ENCODE data around the gene ALDH18A1. TPM values are rescaled to one million over a fixed set of nuclear protein-coding genes. Genes with fewer than 3 reads are reported as not detected.

The ALDH18A1 gene
- total RNA-seq = 10 to 100 TPM; 42.2 to 44.7 TPM

- POLR2A ChIA-PET = interaction anchor here (1.2 kb wide), 2 partner anchors 37 to 186 kb away, joined by 3 to 4 read pairs; no protein-coding TSS in a partner anchor
- peaks cover 7% of the 10 kb centered on the region for H3K9me3 Mint-ChIP-seq
- H3K36me3 Mint-ChIP-seq (ENCODE audit: low read depth) = peaks cover 25% of the 10 kb centered on the region
- CTCF ChIA-PET = interaction anchor here (0.6 to 1.5 kb wide), 4 partner anchors 9 to 227 kb away, joined by 3 to 16 read pairs (median 3); partner anchors contain the start of gene TCTN3
- peak within 1 kb of the TSS; percentile 99 for H3K4me3 Mint-ChIP-seq
- peak; percentile 92 for DNase-seq
- no peaks in the 10 kb centered on the region for H3K27me3 Mint-ChIP-seq
- H3K4me1 Mint-ChIP-seq = peaks cover 19% of the 10 kb centered on the region
- peak within 1 kb of the TSS; percentile 71 for H3K27ac Mint-ChIP-seq
Measured at GRCh38 chr10:95656291-95657164, at the start of gene ALDH18A1. ALDH18A1 (minus strand) TSS chr10:95656711; CDS start chr10:95653377, 3,334 bp downstream.

GRCh38 chr10:95698415-95698814, 41.9 kb upstream of the ALDH18A1 start:
- Mint-ChIP-seq H3K4me1 (peaks cover 9% of the 10 kb centered on the region), H3K9me3 (no peaks in the 10 kb centered on the region), H3K27ac (no peak overlapping the region), H3K27me3 (peaks cover 8% of the 10 kb centered on the region), H3K4me3 (no peak overlapping the region), H3K36me3 (ENCODE audit: low read depth) (peaks cover 8% of the 10 kb centered on the region)
- ChIA-PET POLR2A (no interaction called here), CTCF (interaction anchor here (0.6 kb wide), 1 partner anchor 60 kb away, joined by 4 read pairs; no protein-coding TSS in a partner anchor)
- DNase-seq = no peak

GRCh38 chr10:95697429-95697828, 40.9 kb upstream of the ALDH18A1 start:
- POLR2A ChIA-PET = no interaction called here
- no peak for DNase-seq
- Mint-ChIP-seq H3K9me3 (no peaks in the 10 kb centered on the region), H3K36me3 (ENCODE audit: low read depth) (peaks cover 15% of the 10 kb centered on the region), H3K4me1 (peaks cover 17% of the 10 kb centered on the region), H3K4me3 (no peak overlapping the region), H3K27ac (no peak overlapping the region), H3K27me3 (peaks cover 8% of the 10 kb centered on the region)
- CTCF ChIA-PET = no interaction called here

GRCh38 chr10:95694665-95695064, 38.2 kb upstream of the ALDH18A1 start:
- H3K4me3 Mint-ChIP-seq = no peak overlapping the region
- H3K27me3 Mint-ChIP-seq = peaks cover 4% of the 10 kb centered on the region
- CTCF ChIA-PET = interaction anchor here (0.6 to 4.9 kb wide), 42 partner anchors 8 to 449 kb away, joined by 3 to 379 read pairs (median 8); partner anchors contain the start of genes ALDH18A1, CC2D2B, ENTPD1 and ZNF518A
- H3K36me3 Mint-ChIP-seq (ENCODE audit: low read depth) = peaks cover 33% of the 10 kb centered on the region
- H3K27ac Mint-ChIP-seq = no peak overlapping the region
- DNase-seq = no peak
- H3K4me1 Mint-ChIP-seq = peaks cover 40% of the 10 kb centered on the region
- POLR2A ChIA-PET = interaction anchor here (1.1 to 3.4 kb wide), 8 partner anchors 64 to 864 kb away, joined by 3 to 43 read pairs (median 16); no protein-coding TSS in a partner anchor
- H3K9me3 Mint-ChIP-seq = no peaks in the 10 kb centered on the region

- Mint-ChIP-seq H3K27me3 (no peaks in the 10 kb centered on the region), H3K36me3 (ENCODE audit: low read depth) (peaks cover 37% of the 10 kb centered on the region), H3K9me3 (no peaks in the 10 kb centered on the region), H3K27ac (peak within 1 kb of the TSS; percentile 84), H3K4me1 (peaks cover 44% of the 10 kb centered on the region), H3K4me3 (peak within 1 kb of the TSS; percentile 91)
- DNase-seq = peak; percentile 97
- ChIA-PET CTCF (interaction anchor here (0.6 to 4.9 kb wide), 88 partner anchors 9 to 1991 kb away, joined by 3 to 379 read pairs (median 5); partner anchors contain the start of genes ALDH18A1, CC2D2B, CCNJ and ENTPD1), POLR2A (interaction anchor here (0.6 to 3.4 kb wide), 23 partner anchors 11 to 864 kb away, joined by 3 to 43 read pairs (median 4); partner anchors contain the start of genes ALDH18A1, CC2D2B, ENTPD1 and ZNF518A)
Measured at GRCh38 chr10:95693668-95694534, 37.4 kb upstream of the ALDH18A1 start, which contains the start of gene TCTN3. TCTN3 (minus strand) TSS chr10:95693927; CDS start chr10:95693899, 28 bp downstream.

- peak overlapping the region; percentile 84 for H3K27ac Mint-ChIP-seq
- peaks cover 47% of the 10 kb centered on the region for H3K4me1 Mint-ChIP-seq
- H3K36me3 Mint-ChIP-seq (ENCODE audit: low read depth) = peaks cover 43% of the 10 kb centered on the region
- ChIA-PET CTCF (interaction anchor here (0.6 to 4.9 kb wide), 86 partner anchors 9 to 1991 kb away, joined by 3 to 379 read pairs (median 5); partner anchors contain the start of genes ALDH18A1, CC2D2B, CCNJ and ENTPD1), POLR2A (interaction anchor here (0.6 to 3.4 kb wide), 22 partner anchors 10 to 437 kb away, joined by 3 to 43 read pairs (median 4); partner anchors contain the start of genes ALDH18A1, CC2D2B, ENTPD1 and ZNF518A)
- H3K9me3 Mint-ChIP-seq = no peaks in the 10 kb centered on the region
- H3K27me3 Mint-ChIP-seq = no peaks in the 10 kb centered on the region
- peak overlapping the region; percentile 91 for H3K4me3 Mint-ChIP-seq
- peak; percentile 18 for DNase-seq
Measured at GRCh38 chr10:95693071-95693667, 36.7 kb upstream of the ALDH18A1 start.

- no peaks in the 10 kb centered on the region for H3K27me3 Mint-ChIP-seq
- CTCF ChIA-PET = interaction anchor here (4.9 kb wide), 1 partner anchor 151 kb away, joined by 379 read pairs; no protein-coding TSS in a partner anchor
- POLR2A ChIA-PET = no interaction called here
- peak overlapping the region; percentile 91 for H3K4me3 Mint-ChIP-seq
- H3K9me3 Mint-ChIP-seq = no peaks in the 10 kb centered on the region
- peaks cover 47% of the 10 kb centered on the region for H3K4me1 Mint-ChIP-seq
- no peak for DNase-seq
- H3K36me3 Mint-ChIP-seq (ENCODE audit: low read depth) = peaks cover 43% of the 10 kb centered on the region
- H3K27ac Mint-ChIP-seq = no peak overlapping the region
Measured at GRCh38 chr10:95691281-95691680, 34.8 kb upstream of the ALDH18A1 start.

GRCh38 chr10:95688648-95689047, 32.1 kb upstream of the ALDH18A1 start:
- POLR2A ChIA-PET = interaction anchor here (2.1 kb wide), 1 partner anchor 144 kb away, joined by 6 read pairs; no protein-coding TSS in a partner anchor
- no peaks in the 10 kb centered on the region for H3K27me3 Mint-ChIP-seq
- CTCF ChIA-PET = interaction anchor here (1.0 to 1.9 kb wide), 4 partner anchors 17 to 177 kb away, joined by 3 to 8 read pairs (median 6); no protein-coding TSS in a partner anchor
- no peak overlapping the region for H3K27ac Mint-ChIP-seq
- no peaks in the 10 kb centered on the region for H3K9me3 Mint-ChIP-seq
- H3K36me3 Mint-ChIP-seq (ENCODE audit: low read depth) = peaks cover 62% of the 10 kb centered on the region
- no peak for DNase-seq
- no peak overlapping the region for H3K4me3 Mint-ChIP-seq
- peaks cover 39% of the 10 kb centered on the region for H3K4me1 Mint-ChIP-seq

GRCh38 chr10:95683966-95684365, 27.5 kb upstream of the ALDH18A1 start:
- Mint-ChIP-seq H3K36me3 (ENCODE audit: low read depth) (peaks cover 47% of the 10 kb centered on the region), H3K27ac (no peak overlapping the region), H3K4me1 (peaks cover 4% of the 10 kb centered on the region), H3K27me3 (no peaks in the 10 kb centered on the region), H3K4me3 (no peak overlapping the region), H3K9me3 (no peaks in the 10 kb centered on the region)
- ChIA-PET CTCF (interaction anchor here (2.4 kb wide), 1 partner anchor 9 kb away, joined by 24 read pairs; the partner anchor contains the start of gene TCTN3), POLR2A (interaction anchor here (1.0 kb wide), 1 partner anchor 9 kb away, joined by 4 read pairs; the partner anchor contains the start of gene TCTN3)
- no peak for DNase-seq

- Mint-ChIP-seq H3K9me3 (no peaks in the 10 kb centered on the region), H3K36me3 (ENCODE audit: low read depth) (peaks cover 15% of the 10 kb centered on the region), H3K27ac (no peak overlapping the region), H3K27me3 (no peaks in the 10 kb centered on the region), H3K4me1 (no peaks in the 10 kb centered on the region), H3K4me3 (no peak overlapping the region)
- no peak for DNase-seq
- POLR2A ChIA-PET = no interaction called here
- CTCF ChIA-PET = interaction anchor here (0.5 to 1.5 kb wide), 2 partner anchors 19 to 82 kb away, joined by 3 to 6 read pairs; partner anchors contain the start of gene TCTN3
Measured at GRCh38 chr10:95675403-95676116, 19.0 kb upstream of the ALDH18A1 start.

- Mint-ChIP-seq H3K4me1 (no peaks in the 10 kb centered on the region), H3K27ac (no peak overlapping the region), H3K27me3 (no peaks in the 10 kb centered on the region), H3K36me3 (ENCODE audit: low read depth) (peaks cover 10% of the 10 kb centered on the region), H3K4me3 (no peak overlapping the region), H3K9me3 (no peaks in the 10 kb centered on the region)
- DNase-seq = no peak
- ChIA-PET POLR2A (no interaction called here), CTCF (interaction anchor here (0.5 to 1.5 kb wide), 2 partner anchors 19 to 83 kb away, joined by 3 to 6 read pairs; partner anchors contain the start of gene TCTN3)
Measured at GRCh38 chr10:95674643-95675042, 18.1 kb upstream of the ALDH18A1 start.
